NCI-H82 (cell line): Measurements from ENCODE around the gene WDR88.
"Not testable (repeated sequence)": the region's sequence is repeated elsewhere in the genome, so short reads cannot be mapped to it uniquely, and the experiment has no call there.

Experiments used
- DNase-seq: peaks from one replicate; lab custom pipeline; 2025; lab: John Stamatoyannopoulos, UW

WDR88 gene

DNA sequence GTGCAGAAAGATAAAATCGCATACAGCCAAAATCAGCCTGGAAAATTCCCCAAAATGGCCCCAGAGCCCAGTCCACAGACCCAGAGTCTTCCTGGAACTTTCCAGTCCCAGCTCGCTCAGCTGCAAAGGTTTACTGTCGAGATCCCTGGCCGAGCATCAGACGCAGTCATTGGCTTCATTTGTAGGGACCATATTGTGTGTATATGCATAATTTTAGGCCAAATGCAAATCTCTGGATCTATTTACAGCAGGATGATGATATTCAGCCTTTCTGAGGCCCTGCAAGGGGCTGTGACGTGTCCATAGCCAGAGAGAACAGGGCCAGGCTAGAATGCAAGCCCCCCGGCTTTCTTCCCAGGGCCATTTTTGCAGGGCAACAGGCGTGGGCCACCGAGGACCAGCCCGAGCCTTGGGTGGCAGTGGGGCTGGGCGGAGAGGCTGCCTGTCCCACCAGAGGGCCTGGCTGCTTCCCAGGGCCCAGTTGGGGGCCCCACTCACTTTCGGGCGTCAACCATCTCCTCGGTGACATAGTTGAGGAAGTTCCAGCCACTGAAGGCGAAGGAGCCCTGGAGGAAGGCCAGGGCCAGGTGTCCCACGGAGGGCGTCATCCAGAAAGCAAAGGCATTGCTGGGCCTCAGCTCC lies 80.0 kb downstream of the WDR88 start:
- no peak for DNase-seq

GRCh38 chr19:33212436-33213172 lies 80.7 kb downstream of the WDR88 start:
- DNase-seq: no peak

GRCh38 chr19:33214596-33214995 lies 82.7 kb downstream of the WDR88 start:
- DNase-seq: peak; percentile 97

DNA sequence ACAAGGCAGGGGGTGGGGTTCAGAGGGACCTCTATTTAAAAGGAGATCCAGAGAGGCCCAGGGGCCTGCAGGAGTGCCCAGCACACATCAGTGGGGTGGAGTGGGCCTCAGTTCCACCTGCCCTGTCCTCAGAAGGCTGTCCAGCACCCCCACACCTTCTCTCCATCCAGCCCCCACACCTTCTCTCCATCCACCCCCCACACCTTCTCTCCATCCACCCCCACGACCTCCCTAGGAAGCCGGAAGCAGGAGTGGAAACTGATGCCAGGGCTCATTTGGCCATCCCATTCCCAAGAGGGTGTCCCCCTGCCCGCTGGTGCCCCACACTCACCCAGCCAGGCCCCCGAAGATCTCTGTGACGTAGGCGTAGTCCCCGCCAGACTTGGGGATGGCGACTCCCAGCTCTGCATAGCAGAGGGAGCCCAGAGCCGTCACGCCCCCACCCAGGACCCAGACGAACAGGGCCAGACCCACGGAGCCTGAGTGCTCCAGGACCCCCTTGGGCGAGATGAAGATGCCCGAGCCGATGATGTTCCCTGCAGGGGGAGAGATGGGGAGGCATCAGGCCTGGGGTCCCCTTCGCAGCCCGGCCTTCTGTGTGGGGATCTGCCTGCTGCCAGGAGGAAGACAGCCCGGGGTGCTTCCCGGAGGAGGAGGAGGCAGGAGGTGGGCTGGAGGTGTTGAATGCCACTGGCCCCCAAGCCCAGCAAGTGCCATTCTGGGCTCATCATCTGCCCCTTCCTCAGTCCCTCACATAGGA lies 83.7 kb downstream of the WDR88 start:
- no peak for DNase-seq

DNA sequence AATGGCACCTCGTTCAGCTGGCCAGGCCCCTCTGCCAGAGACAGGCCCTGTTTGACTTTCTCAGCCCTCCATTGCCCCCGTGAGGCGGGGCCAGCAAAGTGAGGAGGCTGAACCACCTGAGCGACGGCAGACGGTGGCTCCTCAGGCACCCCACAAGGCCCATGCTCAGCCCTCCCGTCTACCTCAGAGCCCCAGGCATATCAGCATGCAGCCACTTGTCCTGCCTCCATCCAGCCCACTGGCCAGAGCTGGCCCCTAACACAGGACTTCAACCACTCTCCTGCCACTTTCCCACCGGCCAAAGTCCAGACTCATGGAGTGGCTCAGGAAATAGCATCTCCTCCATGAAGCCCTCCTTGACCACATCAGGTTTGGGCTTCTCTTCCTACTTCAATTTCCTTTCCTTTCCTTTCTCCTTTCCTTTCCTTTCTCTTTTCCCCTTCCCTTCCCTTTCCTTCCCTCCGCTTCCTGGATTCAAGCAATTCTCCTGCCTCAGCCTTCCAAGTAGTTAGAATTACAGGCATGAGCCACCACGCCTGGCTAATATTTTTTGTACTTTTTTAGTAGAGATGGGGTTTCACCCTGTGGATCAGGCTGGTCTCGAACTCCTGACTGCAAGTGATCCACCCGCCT lies 84.4 kb downstream of the WDR88 start:
- no peak for DNase-seq

DNA sequence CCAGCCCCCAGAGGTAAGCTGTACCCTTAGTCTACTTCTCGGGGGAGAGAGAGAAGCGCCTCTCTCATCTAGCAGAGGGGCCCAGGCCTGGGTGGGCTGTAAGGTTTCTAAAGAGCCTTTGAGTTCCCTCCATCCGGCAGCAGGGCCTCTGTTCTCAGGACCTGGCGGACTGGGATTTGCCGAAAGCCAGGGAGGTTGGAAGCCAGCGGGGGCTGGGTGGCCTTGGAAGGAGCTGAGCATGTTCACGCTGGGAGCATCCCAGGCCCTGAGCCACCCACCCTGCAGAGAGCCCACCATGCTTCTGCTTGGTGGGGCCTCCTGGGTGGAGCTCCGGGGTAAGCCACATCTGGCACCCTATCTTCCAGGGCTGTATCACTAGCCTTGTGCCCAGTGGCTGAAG lies 86.0 kb downstream of the WDR88 start:
- no peak for DNase-seq

DNA sequence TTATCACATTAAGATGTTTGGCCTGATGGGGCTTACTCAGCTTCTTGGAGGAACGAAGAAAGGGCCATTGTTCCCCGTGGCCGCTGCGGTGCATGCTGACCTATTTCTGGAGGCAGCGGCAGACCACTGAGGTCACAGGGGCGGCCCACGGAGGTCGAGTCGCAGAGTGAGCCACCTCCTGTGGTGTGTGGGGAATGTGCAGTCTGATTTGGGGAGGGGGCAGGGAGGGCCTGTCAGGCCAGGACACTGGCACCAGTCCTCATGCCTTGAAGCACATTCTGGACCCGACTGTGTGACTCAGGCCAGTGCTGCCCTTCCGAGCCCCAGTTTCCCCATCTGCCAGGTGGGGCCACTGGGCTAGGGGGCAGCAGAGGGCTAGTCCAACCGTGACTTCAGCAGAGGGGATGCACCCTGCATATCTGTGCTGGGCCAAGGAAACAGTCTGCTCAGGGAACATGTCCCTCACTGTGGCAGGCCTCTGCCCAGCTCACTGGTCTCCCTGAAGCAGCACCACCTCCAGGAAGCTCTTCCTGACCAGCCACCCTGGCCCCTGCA lies 87.4 kb downstream of the WDR88 start:
- peak; percentile 51 for DNase-seq

GRCh38 chr19:33220115-33220514 lies 88.2 kb downstream of the WDR88 start:
- no peak for DNase-seq

DNA sequence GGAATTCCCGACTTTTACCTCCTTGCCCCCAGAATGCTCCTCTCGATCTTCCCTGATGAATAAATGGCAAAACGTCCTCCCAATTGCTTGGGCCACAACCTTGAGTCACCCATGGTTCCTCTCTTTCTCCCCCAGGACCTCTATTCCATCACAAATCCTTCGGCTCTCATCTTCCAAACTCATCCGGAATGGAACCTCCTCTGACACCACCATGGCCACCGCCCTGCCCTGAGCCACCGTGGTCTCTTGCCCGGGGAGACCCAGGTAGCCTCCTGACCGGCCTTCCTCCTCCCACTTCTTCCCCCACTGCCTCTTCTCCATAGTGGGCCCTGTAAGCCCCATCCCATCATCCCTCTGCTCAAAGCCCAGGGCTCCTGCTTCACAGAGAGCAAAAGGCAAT lies 88.8 kb downstream of the WDR88 start:
- no peak for DNase-seq

DNA sequence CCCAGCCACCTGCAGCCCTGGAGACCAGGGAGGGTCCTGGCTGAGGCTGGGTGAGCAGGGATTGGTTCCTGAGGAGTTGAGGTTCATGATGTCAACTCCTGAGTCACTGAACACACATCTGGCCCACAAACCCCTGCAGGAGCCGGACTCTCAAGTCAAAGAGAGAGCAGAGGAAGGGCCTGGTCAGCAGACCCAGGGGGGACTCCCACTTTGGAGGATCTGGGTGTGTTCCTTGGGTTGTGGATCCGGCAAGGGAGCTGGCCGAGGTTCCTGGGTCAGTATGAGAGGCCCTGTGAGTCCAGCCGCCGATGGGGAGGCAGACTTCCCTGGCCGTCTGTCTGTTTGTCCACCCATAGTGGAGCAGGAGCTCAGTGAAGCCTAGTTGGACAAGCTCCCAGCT lies 89.7 kb downstream of the WDR88 start:
- no peak for DNase-seq

GRCh38 chr19:33222255-33222654 lies 90.3 kb downstream of the WDR88 start:
- DNase-seq: not testable (repeated sequence)

DNA sequence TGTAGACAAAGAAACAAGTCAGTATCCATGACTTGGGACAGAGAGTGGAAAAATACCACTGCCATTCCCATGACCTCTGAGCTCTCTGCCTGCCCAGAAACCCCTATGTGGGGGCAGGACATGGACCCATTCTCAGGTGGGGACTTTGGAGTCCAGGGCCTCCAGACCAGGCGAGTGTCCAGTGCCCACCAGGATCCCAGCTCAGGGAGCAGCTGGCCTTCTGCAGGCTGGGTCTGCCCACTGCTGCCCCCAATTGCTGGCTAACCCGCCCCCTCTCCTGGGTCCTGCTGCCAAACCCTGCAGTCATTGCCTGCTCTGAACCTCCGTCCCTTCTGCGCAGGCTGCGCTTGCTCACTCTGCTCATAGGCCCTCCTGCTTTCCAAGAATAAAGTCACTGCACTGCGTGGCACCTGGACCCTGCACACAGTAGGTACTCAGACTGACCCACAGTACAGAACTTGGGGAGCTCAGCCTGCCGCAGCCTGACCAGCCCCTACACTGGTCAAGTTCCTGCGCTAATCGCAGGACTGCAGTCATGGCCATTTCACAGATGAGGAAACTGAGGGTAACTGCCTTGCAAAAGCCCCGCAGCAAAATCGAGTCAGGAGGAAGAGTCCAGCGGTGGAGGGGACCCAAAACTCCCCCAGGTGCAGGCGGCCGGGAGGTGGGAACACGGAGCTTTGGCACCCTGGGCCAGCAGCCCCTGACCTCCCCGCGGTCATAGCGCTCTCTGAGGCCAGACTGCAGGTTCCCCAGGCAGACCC lies 93.0 kb downstream of the WDR88 start:
- no peak for DNase-seq
